ENCODE results near the gene GPSM1.

DNA sequence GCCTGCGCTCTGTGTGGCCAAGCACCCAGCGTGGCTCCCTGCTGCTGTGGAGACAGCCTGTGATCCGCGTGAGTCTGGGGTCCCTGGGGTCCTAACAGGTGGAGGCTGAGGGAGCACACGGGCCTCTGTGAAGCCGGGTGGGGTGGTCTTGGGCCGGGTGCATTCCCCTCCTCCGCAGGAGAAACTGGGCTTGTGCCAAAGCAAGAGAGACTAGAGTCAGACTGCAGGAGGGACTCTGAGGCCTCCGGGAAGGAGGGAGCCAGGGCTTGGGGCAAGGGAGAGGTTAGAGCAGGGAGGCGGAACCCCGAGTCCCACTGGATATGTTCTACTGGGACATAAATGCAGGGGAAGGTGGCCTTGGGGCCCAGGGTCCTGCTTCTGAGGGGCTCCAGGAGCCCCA is 25.7 kb downstream of the GPSM1 start:
- TF ChIP-seq, protein P1, sequence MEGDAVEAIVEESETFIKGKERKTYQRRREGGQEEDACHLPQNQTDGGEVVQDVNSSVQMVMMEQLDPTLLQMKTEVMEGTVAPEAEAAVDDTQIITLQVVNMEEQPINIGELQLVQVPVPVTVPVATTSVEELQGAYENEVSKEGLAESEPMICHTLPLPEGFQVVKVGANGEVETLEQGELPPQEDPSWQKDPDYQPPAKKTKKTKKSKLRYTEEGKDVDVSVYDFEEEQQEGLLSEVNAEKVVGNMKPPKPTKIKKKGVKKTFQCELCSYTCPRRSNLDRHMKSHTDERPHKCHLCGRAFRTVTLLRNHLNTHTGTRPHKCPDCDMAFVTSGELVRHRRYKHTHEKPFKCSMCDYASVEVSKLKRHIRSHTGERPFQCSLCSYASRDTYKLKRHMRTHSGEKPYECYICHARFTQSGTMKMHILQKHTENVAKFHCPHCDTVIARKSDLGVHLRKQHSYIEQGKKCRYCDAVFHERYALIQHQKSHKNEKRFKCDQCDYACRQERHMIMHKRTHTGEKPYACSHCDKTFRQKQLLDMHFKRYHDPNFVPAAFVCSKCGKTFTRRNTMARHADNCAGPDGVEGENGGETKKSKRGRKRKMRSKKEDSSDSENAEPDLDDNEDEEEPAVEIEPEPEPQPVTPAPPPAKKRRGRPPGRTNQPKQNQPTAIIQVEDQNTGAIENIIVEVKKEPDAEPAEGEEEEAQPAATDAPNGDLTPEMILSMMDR (IDR thresholded peaks at IDR 0.05), result no peak
- TF ChIP-seq POLR2AphosphoS5 (IDR thresholded peaks at IDR 0.05), result no peak
